ENCODE measurements around the gene CDK7.

- TF ChIP-seq CTCF (IDR thresholded peaks at IDR 0.05) (no peak), POLR2AphosphoS5 (IDR thresholded peaks at IDR 0.05; ENCODE audit: low read depth, low read length) (no peak), REST (IDR thresholded peaks at IDR 0.05; ENCODE audit: insufficient read depth in 1 of 2, low read depth in 2 of 2, low read length in 1 of 2) (no peak), TCF7L2 (IDR thresholded peaks at IDR 0.05; ENCODE audit: low read depth, low read length) (no peak)
Observed at GRCh38 chr5:69313428-69313827, 78.7 kb downstream of the CDK7 start.

Data from Panc1 (cell line).